Activated naive CD8-positive, alpha-beta T cell treated with anti-CD3 and anti-CD28 coated beads, Interleukin-2, amount 50 U/mL, for 24 hours (primary cell): ENCODE measurements around the gene KCNF1.

Experiments used
- ATAC-seq: fragments of 150-1000 bp; cut with Tn5 transposase; one replicate; pipeline ENCODE4 v1.10.0; 2021
- DNase-seq: peaks from one replicate; pipeline ENCODE4 v3.0.0; 2021
- H3K27ac Mint-ChIP-seq: one replicate; pipeline ENCODE4 v1.8.0; 2021; ENCODE audit warnings: mild to moderate bottlenecking, mixed read lengths
- H3K27me3 Mint-ChIP-seq: one replicate; pipeline ENCODE4 v1.8.0; 2021; ENCODE audit warnings: mixed read lengths
- H3K36me3 Mint-ChIP-seq: one replicate; pipeline ENCODE4 v1.8.0; 2021; ENCODE audit warnings: low read depth, mixed read lengths
- H3K4me1 Mint-ChIP-seq: one replicate; pipeline ENCODE4 v1.8.0; 2021; ENCODE audit warnings: mixed read lengths
- H3K4me3 Mint-ChIP-seq: one replicate; pipeline ENCODE4 v1.8.0; 2021; ENCODE audit warnings: mild to moderate bottlenecking, moderate library complexity, mixed read lengths
- H3K9me3 Mint-ChIP-seq: one replicate; pipeline ENCODE4 v1.8.0; 2021; ENCODE audit warnings: mixed read lengths

Gene KCNF1

DNA sequence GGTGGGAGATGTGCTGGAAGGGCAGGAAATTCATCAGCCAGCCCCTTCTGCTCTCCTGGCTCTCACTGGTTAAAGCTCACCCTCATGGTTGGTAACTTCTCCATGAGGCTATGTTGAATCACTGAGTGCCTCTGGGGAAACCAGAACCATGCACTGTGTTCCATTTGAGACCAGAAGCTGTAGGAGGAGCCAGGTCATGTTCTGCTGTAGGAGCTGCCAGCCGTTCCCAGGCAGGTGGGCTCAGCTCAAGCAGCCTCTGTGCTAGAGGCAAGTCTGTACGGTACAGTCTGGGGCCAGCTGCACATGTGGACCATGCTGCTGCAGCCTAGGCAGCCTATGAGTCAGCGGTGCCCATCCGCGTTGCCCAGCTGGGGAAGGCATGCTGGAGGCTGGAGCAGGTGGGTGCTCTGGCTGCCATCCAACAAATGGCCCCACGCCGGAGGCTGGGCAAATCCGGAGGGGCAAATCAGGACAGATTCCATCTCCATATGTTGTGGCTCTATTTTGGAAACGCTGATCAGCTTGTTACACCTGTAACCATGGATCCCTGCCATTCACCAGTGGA, 22.0 kb upstream of the KCNF1 start:
- Mint-ChIP-seq H3K4me3 (no peak overlapping the region), H3K4me1 (no peaks in the 10 kb centered on the region), H3K9me3 (no peaks in the 10 kb centered on the region), H3K27me3 (peaks cover 17% of the 10 kb centered on the region), H3K36me3 (no peaks in the 10 kb centered on the region), H3K27ac (no peak overlapping the region)
- ATAC-seq (no peak), DNase-seq (no peak)

DNA sequence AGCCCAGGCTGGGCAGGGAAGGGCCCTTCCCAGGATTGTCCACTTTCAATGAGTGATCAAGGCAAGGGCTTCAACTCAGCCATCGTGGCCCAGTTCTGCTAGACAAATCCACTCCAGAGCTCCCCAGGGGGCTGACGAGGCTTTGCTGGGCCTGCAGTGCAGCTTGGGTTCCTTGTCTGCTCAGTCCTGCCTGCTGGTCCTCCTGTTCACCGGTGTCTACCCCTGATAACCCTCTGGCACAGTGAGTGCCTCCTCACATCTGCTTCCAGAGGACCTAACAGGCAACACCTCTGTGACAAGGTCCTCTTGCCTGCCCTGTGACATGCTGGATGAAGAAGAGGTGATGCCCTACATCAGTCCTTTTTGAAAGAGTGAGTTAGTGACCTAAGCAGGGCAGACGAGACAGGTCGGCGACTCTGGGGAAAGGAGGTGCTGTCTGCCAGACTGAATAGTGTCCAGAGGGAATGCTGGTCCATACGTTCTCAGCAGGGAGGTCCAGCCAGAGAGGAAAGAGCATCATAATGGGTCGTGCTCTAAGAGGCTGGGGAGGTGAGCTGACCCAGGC, 20.9 kb upstream of the KCNF1 start:
- H3K4me3 Mint-ChIP-seq = no peak overlapping the region
- H3K9me3 Mint-ChIP-seq = no peaks in the 10 kb centered on the region
- no peaks in the 10 kb centered on the region for H3K4me1 Mint-ChIP-seq
- H3K27ac Mint-ChIP-seq = no peak overlapping the region
- H3K27me3 Mint-ChIP-seq = peaks cover 21% of the 10 kb centered on the region
- ATAC-seq (no peak), DNase-seq (no peak)
- H3K36me3 Mint-ChIP-seq = no peaks in the 10 kb centered on the region

DNA sequence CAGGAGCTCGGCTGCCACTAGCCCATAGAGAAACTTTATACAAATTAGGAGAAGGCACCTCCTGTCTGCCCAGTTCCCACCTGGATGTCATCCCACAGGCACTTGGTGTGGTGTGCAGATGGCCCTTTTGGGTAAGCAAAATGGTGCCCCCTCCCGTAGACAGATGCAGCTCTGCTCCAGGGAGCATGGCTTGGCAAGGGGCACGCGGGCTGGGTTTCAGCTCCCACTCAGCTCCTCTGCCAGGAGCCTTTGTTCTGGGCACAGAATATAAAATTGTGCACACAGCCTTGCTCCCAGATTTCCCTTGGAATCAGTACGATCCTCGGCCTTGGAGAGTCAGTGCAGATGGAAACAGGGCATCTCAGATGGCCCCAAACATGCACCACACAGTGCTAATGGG, 20.3 kb upstream of the KCNF1 start:
- H3K9me3 Mint-ChIP-seq = no peaks in the 10 kb centered on the region
- DNase-seq = no peak
- peaks cover 23% of the 10 kb centered on the region for H3K27me3 Mint-ChIP-seq
- no peak overlapping the region for H3K4me3 Mint-ChIP-seq
- no peaks in the 10 kb centered on the region for H3K4me1 Mint-ChIP-seq
- H3K27ac Mint-ChIP-seq = no peak overlapping the region
- no peak for ATAC-seq
- H3K36me3 Mint-ChIP-seq = no peaks in the 10 kb centered on the region

- H3K36me3 Mint-ChIP-seq = no peaks in the 10 kb centered on the region
- ATAC-seq (no peak), DNase-seq (no peak)
- no peak overlapping the region for H3K27ac Mint-ChIP-seq
- H3K4me3 Mint-ChIP-seq = no peak overlapping the region
- H3K27me3 Mint-ChIP-seq = peaks cover 23% of the 10 kb centered on the region
- H3K4me1 Mint-ChIP-seq = no peaks in the 10 kb centered on the region
- H3K9me3 Mint-ChIP-seq = no peaks in the 10 kb centered on the region
Measured at GRCh38 chr2:10891848-10892247, 19.9 kb upstream of the KCNF1 start.

DNA sequence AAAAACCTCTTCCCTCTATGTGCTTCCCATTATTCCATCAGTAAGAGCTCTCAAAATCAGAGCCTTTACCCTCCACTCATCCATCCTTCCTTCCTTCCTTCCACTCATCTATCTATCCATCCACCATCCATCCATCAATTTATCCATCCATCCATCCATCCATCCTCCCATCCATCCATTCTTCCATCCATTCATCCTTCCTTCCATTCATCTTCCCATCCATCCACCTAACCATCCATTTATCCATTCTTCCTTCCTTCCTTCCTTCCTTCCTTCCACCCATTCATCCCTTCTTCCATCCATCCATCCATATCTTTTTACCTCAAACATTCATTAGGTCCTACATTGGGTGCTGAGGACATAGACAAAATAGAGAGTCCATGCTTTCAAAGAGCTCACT, 19.4 kb upstream of the KCNF1 start:
- Mint-ChIP-seq H3K9me3 (no peaks in the 10 kb centered on the region), H3K4me1 (no peaks in the 10 kb centered on the region), H3K4me3 (no peak overlapping the region), H3K36me3 (no peaks in the 10 kb centered on the region), H3K27ac (no peak overlapping the region), H3K27me3 (peaks cover 21% of the 10 kb centered on the region)
- ATAC-seq = no peak
- no peak for DNase-seq

DNA sequence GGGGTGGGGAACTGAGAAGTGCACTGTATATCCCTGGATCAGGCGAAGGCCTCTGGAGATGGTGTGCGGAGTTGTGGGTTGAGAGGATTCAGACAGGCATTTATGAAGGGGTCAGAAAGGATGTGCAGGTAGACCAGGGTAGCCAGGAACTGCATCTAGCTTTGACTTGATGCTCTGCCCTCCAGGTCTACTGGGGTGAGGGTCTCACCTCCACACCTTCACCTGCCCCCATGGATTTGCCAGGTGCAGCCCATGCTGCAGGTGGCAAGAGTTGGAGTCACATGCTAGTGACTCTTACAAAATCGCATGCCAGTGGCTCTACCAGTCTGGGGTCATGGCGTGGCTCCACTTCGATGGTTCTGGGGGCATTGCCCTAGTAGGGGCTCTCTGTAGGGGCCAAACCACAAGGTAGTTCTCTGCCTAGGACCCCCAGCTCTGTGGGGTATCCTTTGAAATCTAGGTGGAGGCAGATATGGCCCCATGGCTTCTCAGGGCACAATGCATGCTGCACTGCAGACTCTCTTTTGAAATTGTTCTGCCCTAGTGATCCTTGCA, 18.9 kb upstream of the KCNF1 start:
- DNase-seq = no peak
- no peaks in the 10 kb centered on the region for H3K4me1 Mint-ChIP-seq
- no peak for ATAC-seq
- H3K4me3 Mint-ChIP-seq = no peak overlapping the region
- peaks cover 21% of the 10 kb centered on the region for H3K27me3 Mint-ChIP-seq
- H3K9me3 Mint-ChIP-seq = no peaks in the 10 kb centered on the region
- H3K27ac Mint-ChIP-seq = no peak overlapping the region
- H3K36me3 Mint-ChIP-seq = no peaks in the 10 kb centered on the region

- ATAC-seq = no peak
- no peak overlapping the region for H3K4me3 Mint-ChIP-seq
- H3K27ac Mint-ChIP-seq = no peak overlapping the region
- H3K36me3 Mint-ChIP-seq = no peaks in the 10 kb centered on the region
- no peaks in the 10 kb centered on the region for H3K4me1 Mint-ChIP-seq
- no peak for DNase-seq
- no peaks in the 10 kb centered on the region for H3K9me3 Mint-ChIP-seq
- peaks cover 19% of the 10 kb centered on the region for H3K27me3 Mint-ChIP-seq
Measured at GRCh38 chr2:10894264-10894935, 17.3 kb upstream of the KCNF1 start.

- Mint-ChIP-seq H3K9me3 (no peaks in the 10 kb centered on the region), H3K4me3 (no peak overlapping the region), H3K4me1 (no peaks in the 10 kb centered on the region), H3K27me3 (peaks cover 17% of the 10 kb centered on the region), H3K36me3 (no peaks in the 10 kb centered on the region), H3K27ac (no peak overlapping the region)
- DNase-seq (no peak), ATAC-seq (no peak)
Measured at GRCh38 chr2:10895231-10895630, 16.5 kb upstream of the KCNF1 start.

- no peaks in the 10 kb centered on the region for H3K36me3 Mint-ChIP-seq
- H3K9me3 Mint-ChIP-seq = no peaks in the 10 kb centered on the region
- no peaks in the 10 kb centered on the region for H3K4me1 Mint-ChIP-seq
- H3K4me3 Mint-ChIP-seq = no peak overlapping the region
- peaks cover 13% of the 10 kb centered on the region for H3K27me3 Mint-ChIP-seq
- no peak for ATAC-seq
- DNase-seq = no peak
- no peak overlapping the region for H3K27ac Mint-ChIP-seq
Measured at GRCh38 chr2:10897956-10898355, 13.8 kb upstream of the KCNF1 start.

- H3K27me3 Mint-ChIP-seq = peaks cover 7% of the 10 kb centered on the region
- no peak for ATAC-seq
- H3K27ac Mint-ChIP-seq = no peak overlapping the region
- no peak for DNase-seq
- H3K9me3 Mint-ChIP-seq = no peaks in the 10 kb centered on the region
- H3K4me1 Mint-ChIP-seq = no peaks in the 10 kb centered on the region
- H3K4me3 Mint-ChIP-seq = no peak overlapping the region
- H3K36me3 Mint-ChIP-seq = no peaks in the 10 kb centered on the region
Measured at GRCh38 chr2:10900216-10901109, 11.3 kb upstream of the KCNF1 start.

DNA sequence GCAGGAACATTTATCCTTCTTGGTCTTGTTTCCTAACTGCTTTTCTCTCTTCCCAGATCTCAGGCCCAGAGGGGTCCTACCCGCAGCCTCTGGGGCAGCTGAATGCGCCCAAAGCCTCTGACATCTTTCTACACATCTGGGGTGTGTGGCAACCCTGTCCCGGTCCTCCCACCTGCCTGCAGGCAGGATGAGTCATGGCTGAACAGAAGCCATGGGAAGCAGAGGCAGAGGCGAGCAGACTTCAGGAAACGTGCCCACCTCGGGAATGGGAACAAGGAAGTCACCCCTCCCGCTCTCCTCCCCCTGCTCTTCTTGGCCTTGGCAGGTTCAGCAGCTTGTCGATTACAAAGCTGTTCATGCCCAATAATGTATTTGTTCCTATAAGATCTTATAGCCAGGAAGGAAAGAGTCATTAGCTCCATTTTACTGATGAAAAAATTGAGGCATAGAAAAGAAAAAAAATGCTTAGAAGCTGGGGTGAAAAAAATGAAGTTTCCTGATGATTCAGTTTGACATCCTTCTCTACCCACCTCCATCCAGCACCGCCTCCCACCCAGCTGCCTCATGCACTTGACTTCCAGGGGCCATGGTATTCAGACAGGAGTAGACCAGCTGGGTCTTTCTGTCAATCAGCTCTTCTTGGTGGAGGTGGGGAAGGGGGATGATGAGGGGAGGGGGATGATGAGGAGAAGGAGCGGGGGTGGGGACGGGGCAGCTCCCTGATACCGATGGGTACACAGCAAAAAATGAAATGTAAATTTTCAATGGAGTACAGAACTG, 10.4 kb upstream of the KCNF1 start:
- Mint-ChIP-seq H3K4me3 (no peak overlapping the region), H3K36me3 (no peaks in the 10 kb centered on the region), H3K27me3 (peaks cover 5% of the 10 kb centered on the region), H3K27ac (no peak overlapping the region), H3K9me3 (no peaks in the 10 kb centered on the region), H3K4me1 (no peaks in the 10 kb centered on the region)
- DNase-seq (no peak), ATAC-seq (no peak)

- no peak for DNase-seq
- H3K4me3 Mint-ChIP-seq = no peak overlapping the region
- ATAC-seq = no peak
- H3K36me3 Mint-ChIP-seq = no peaks in the 10 kb centered on the region
- H3K9me3 Mint-ChIP-seq = no peaks in the 10 kb centered on the region
- no peaks in the 10 kb centered on the region for H3K4me1 Mint-ChIP-seq
- H3K27ac Mint-ChIP-seq = no peak overlapping the region
- H3K27me3 Mint-ChIP-seq = peaks cover 3% of the 10 kb centered on the region
Measured at GRCh38 chr2:10903861-10904210, 7.9 kb upstream of the KCNF1 start.

- Mint-ChIP-seq H3K9me3 (no peaks in the 10 kb centered on the region), H3K36me3 (no peaks in the 10 kb centered on the region), H3K4me3 (no peak overlapping the region), H3K27me3 (peaks cover 4% of the 10 kb centered on the region), H3K27ac (no peak overlapping the region), H3K4me1 (no peaks in the 10 kb centered on the region)
- ATAC-seq (no peak), DNase-seq (no peak)
Measured at GRCh38 chr2:10904455-10904854, 7.3 kb upstream of the KCNF1 start.
